Measurements from ENCODE around the gene SMIM24. TPM values are rescaled to one million over a fixed set of nuclear protein-coding genes. Genes with fewer than 3 reads are reported as not detected.
A peak's percentile ranks its signal among the peaks of the same experiment; 100 is the strongest.

Gene SMIM24
- total and polyA plus RNA-seq, 9 of the 15 experiments (the other 6 are each of a cell fraction or from before 2014, with no cell fraction given): 0.45 to 12.3 (median 1.4) TPM; not detected in 1

DNA sequence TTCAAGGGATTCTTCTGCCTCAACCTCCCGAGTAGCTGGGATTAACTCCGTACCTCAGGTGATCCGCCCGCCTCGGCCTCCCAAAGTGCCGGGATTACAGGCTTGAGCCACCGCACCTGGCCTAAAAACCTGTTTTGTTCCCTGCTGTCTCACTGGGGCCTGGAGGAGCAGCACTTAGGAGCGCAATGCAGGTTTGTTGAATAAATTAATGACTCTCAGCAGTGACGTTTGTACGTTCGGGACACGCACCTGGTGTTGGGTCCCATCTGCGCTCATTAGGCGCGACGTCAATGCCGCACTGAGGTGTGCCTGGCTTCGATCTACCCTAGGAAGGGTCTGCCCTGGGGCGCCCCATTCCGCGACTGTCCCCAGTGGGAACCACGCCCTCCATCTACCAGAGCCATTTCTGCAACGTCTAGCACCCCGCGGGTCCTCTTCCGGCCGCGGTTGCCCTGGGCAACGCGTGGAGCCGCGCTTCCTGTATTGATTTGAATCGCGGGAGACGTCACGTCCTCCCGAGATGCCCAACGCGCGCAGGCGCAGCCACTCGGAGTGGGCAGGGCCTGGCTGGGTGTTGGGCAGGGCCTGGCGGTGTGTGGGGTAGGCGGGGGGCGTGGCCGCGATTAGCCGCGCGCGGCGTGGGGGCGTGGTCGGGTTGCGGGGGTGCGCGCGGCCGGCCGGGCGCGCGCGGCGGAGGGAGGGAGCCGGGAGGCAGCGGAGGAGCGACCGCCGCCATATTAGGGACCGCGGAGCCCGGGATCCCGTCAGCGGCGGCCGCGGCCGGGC lies 25.5 kb upstream of the SMIM24 start, which contains the start of gene FZR1 (continued):
- TF ChIP-seq ARID2 (IDR thresholded peaks at IDR 0.05) (no peak), RCOR1 (IDR thresholded peaks at IDR 0.05; ENCODE audit: borderline replicate concordance in 1 of 2, low read depth in 2 of 2, low read length in 2 of 2) (0 out of 4 replicates have a peak, but pooled peaks of 1 of the 2 experiments have one; percentile 15), HEY1 (CRISPR knock-in tag; IDR thresholded peaks at IDR 0.05; ENCODE audit: borderline replicate concordance) (no peak), CBFB (CRISPR knock-in tag; IDR thresholded peaks at IDR 0.05) (no peak; the same call in 1 of the 2 replicates), LEF1 (IDR thresholded peaks at IDR 0.05) (no peak), SAFB (IDR thresholded peaks at IDR 0.05; ENCODE audit: borderline replicate concordance, low read depth, low read length) (no peak), TRIM28 (IDR thresholded peaks at IDR 0.05) (no peak), RBFOX2 (IDR thresholded peaks at IDR 0.05; ENCODE audit: low read depth, low read length) (peak; percentile 84), RAD51 (IDR thresholded peaks at IDR 0.05; ENCODE audit: borderline replicate concordance, low read depth) (no peak), DMBX1 (CRISPR knock-in tag; IDR thresholded peaks at IDR 0.05; ENCODE audit: borderline replicate concordance) (no peak), ZNF212 (CRISPR knock-in tag; IDR thresholded peaks at IDR 0.05) (no peak), MECOM (CRISPR knock-in tag; IDR thresholded peaks at IDR 0.05) (no peak), MCM7 (IDR thresholded peaks at IDR 0.05) (no peak), ZNF408 (CRISPR knock-in tag; IDR thresholded peaks at IDR 0.05; ENCODE audit: low read depth) (no peak), TEAD1 (CRISPR knock-in tag; IDR thresholded peaks at IDR 0.05) (peak in 1 of 2 experiments; percentile 78; a peak in 1 of 4 replicates)
- TF ChIP-seq, protein P1, sequence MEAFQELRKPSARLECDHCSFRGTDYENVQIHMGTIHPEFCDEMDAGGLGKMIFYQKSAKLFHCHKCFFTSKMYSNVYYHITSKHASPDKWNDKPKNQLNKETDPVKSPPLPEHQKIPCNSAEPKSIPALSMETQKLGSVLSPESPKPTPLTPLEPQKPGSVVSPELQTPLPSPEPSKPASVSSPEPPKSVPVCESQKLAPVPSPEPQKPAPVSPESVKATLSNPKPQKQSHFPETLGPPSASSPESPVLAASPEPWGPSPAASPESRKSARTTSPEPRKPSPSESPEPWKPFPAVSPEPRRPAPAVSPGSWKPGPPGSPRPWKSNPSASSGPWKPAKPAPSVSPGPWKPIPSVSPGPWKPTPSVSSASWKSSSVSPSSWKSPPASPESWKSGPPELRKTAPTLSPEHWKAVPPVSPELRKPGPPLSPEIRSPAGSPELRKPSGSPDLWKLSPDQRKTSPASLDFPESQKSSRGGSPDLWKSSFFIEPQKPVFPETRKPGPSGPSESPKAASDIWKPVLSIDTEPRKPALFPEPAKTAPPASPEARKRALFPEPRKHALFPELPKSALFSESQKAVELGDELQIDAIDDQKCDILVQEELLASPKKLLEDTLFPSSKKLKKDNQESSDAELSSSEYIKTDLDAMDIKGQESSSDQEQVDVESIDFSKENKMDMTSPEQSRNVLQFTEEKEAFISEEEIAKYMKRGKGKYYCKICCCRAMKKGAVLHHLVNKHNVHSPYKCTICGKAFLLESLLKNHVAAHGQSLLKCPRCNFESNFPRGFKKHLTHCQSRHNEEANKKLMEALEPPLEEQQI (IDR thresholded peaks at IDR 0.05): no peak
- TF ChIP-seq, protein P2, sequence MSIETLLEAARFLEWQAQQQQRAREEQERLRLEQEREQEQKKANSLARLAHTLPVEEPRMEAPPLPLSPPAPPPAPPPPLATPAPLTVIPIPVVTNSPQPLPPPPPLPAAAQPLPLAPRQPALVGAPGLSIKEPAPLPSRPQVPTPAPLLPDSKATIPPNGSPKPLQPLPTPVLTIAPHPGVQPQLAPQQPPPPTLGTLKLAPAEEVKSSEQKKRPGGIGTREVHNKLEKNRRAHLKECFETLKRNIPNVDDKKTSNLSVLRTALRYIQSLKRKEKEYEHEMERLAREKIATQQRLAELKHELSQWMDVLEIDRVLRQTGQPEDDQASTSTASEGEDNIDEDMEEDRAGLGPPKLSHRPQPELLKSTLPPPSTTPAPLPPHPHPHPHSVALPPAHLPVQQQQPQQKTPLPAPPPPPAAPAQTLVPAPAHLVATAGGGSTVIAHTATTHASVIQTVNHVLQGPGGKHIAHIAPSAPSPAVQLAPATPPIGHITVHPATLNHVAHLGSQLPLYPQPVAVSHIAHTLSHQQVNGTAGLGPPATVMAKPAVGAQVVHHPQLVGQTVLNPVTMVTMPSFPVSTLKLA (conservative IDR thresholded peaks at IDR 0.05): peak; percentile 86 to 92
- TF ChIP-seq, protein P3, sequence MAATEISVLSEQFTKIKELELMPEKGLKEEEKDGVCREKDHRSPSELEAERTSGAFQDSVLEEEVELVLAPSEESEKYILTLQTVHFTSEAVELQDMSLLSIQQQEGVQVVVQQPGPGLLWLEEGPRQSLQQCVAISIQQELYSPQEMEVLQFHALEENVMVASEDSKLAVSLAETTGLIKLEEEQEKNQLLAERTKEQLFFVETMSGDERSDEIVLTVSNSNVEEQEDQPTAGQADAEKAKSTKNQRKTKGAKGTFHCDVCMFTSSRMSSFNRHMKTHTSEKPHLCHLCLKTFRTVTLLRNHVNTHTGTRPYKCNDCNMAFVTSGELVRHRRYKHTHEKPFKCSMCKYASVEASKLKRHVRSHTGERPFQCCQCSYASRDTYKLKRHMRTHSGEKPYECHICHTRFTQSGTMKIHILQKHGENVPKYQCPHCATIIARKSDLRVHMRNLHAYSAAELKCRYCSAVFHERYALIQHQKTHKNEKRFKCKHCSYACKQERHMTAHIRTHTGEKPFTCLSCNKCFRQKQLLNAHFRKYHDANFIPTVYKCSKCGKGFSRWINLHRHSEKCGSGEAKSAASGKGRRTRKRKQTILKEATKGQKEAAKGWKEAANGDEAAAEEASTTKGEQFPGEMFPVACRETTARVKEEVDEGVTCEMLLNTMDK (IDR thresholded peaks at IDR 0.05; ENCODE audit: borderline replicate concordance, insufficient read depth, low read depth, low read length, poor library complexity, severe bottlenecking): no peak
- TF ChIP-seq, protein P4, sequence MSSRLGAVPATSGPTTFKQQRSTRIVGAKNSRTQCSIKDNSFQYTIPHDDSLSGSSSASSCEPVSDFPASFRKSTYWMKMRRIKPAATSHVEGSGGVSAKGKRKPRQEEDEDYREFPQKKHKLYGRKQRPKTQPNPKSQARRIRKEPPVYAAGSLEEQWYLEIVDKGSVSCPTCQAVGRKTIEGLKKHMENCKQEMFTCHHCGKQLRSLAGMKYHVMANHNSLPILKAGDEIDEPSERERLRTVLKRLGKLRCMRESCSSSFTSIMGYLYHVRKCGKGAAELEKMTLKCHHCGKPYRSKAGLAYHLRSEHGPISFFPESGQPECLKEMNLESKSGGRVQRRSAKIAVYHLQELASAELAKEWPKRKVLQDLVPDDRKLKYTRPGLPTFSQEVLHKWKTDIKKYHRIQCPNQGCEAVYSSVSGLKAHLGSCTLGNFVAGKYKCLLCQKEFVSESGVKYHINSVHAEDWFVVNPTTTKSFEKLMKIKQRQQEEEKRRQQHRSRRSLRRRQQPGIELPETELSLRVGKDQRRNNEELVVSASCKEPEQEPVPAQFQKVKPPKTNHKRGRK (tag; IDR thresholded peaks at IDR 0.05): no peak
